ENCODE data around the gene CTPS1.

Gene CTPS1

GRCh38 chr1:41009466-41009865 lies 30.0 kb downstream of the CTPS1 start:
- H3K9ac ChIP-seq (ENCODE audit: low read depth, low read length): no peak overlapping the region
- TF ChIP-seq CTCF (IDR thresholded peaks at IDR 0.05; ENCODE audit: borderline replicate concordance, extremely low read depth, low read length, poor library complexity, severe bottlenecking) (no peak), EZH2 (IDR thresholded peaks at IDR 0.05; ENCODE audit: borderline replicate concordance, low read depth, low read length, severe bottlenecking) (no peak)
- H3K36me3 ChIP-seq (ENCODE audit: insufficient read depth, low read length): peaks cover 100% of the 10 kb centered on the region
- ATAC-seq (ENCODE audit: insufficient read depth, low read depth) (no peak), DNase-seq (no peak)
- no peaks in the 10 kb centered on the region for H3K4me1 ChIP-seq (ENCODE audit: insufficient read depth, low read length)
- peaks cover 45% of the 10 kb centered on the region for H4K20me1 ChIP-seq (ENCODE audit: insufficient read depth, low read length)
- H3K27me3 ChIP-seq (ENCODE audit: insufficient read depth, low read length, poor library complexity): no peaks in the 10 kb centered on the region
- H3K4me3 ChIP-seq (ENCODE audit: low read depth in 1 of 2, low read length in 2 of 2): no peak overlapping the region
- no peak overlapping the region for H3K4me2 ChIP-seq (ENCODE audit: insufficient read depth, low read length)
- no peak overlapping the region for H2AFZ ChIP-seq (ENCODE audit: low read depth, low read length)
- H3K79me2 ChIP-seq (ENCODE audit: insufficient read depth, low read length): peaks cover 5% of the 10 kb centered on the region
- H3K9me3 ChIP-seq (ENCODE audit: insufficient read depth, low read length, severe bottlenecking): no peaks in the 10 kb centered on the region
- H3K27ac ChIP-seq (ENCODE audit: low read length): no peak overlapping the region

GRCh38 chr1:41010345-41010744 lies 30.8 kb downstream of the CTPS1 start:
- ATAC-seq (ENCODE audit: insufficient read depth, low read depth): no peak
- H3K4me3 ChIP-seq (ENCODE audit: low read depth in 1 of 2, low read length in 2 of 2): no peak overlapping the region
- no peaks in the 10 kb centered on the region for H3K4me1 ChIP-seq (ENCODE audit: insufficient read depth, low read length)
- H4K20me1 ChIP-seq (ENCODE audit: insufficient read depth, low read length): peaks cover 48% of the 10 kb centered on the region
- DNase-seq: no peak
- H3K79me2 ChIP-seq (ENCODE audit: insufficient read depth, low read length): no peaks in the 10 kb centered on the region
- no peaks in the 10 kb centered on the region for H3K9me3 ChIP-seq (ENCODE audit: insufficient read depth, low read length, severe bottlenecking)
- no peak overlapping the region for H3K4me2 ChIP-seq (ENCODE audit: insufficient read depth, low read length)
- no peak overlapping the region for H3K27ac ChIP-seq (ENCODE audit: low read length)
- TF ChIP-seq EZH2 (IDR thresholded peaks at IDR 0.05; ENCODE audit: borderline replicate concordance, low read depth, low read length, severe bottlenecking) (no peak), CTCF (IDR thresholded peaks at IDR 0.05; ENCODE audit: borderline replicate concordance, extremely low read depth, low read length, poor library complexity, severe bottlenecking) (no peak)
- no peak overlapping the region for H3K9ac ChIP-seq (ENCODE audit: low read depth, low read length)
- H3K27me3 ChIP-seq (ENCODE audit: insufficient read depth, low read length, poor library complexity): no peaks in the 10 kb centered on the region
- no peak overlapping the region for H2AFZ ChIP-seq (ENCODE audit: low read depth, low read length)
- peaks cover 100% of the 10 kb centered on the region for H3K36me3 ChIP-seq (ENCODE audit: insufficient read depth, low read length)

GRCh38 chr1:41013024-41013423 lies 33.5 kb downstream of the CTPS1 start:
- no peaks in the 10 kb centered on the region for H3K4me1 ChIP-seq (ENCODE audit: insufficient read depth, low read length)

More at GRCh38 chr1:41013024-41013423, 33.5 kb downstream of the CTPS1 start:
- no peaks in the 10 kb centered on the region for H3K9me3 ChIP-seq (ENCODE audit: insufficient read depth, low read length, severe bottlenecking)
- H4K20me1 ChIP-seq (ENCODE audit: insufficient read depth, low read length): peaks cover 54% of the 10 kb centered on the region
- no peak for ATAC-seq (ENCODE audit: insufficient read depth, low read depth)
- H3K4me3 ChIP-seq (ENCODE audit: low read depth in 1 of 2, low read length in 2 of 2): no peak overlapping the region
- TF ChIP-seq CTCF (IDR thresholded peaks at IDR 0.05; ENCODE audit: borderline replicate concordance, extremely low read depth, low read length, poor library complexity, severe bottlenecking): no peak
- TF ChIP-seq EZH2 (IDR thresholded peaks at IDR 0.05; ENCODE audit: borderline replicate concordance, low read depth, low read length, severe bottlenecking): no peak
- H3K27ac ChIP-seq (ENCODE audit: low read length): no peak overlapping the region
- no peaks in the 10 kb centered on the region for H3K27me3 ChIP-seq (ENCODE audit: insufficient read depth, low read length, poor library complexity)
- no peaks in the 10 kb centered on the region for H3K79me2 ChIP-seq (ENCODE audit: insufficient read depth, low read length)
- H3K9ac ChIP-seq (ENCODE audit: low read depth, low read length): no peak overlapping the region
- H3K4me2 ChIP-seq (ENCODE audit: insufficient read depth, low read length): no peak overlapping the region
- no peak for DNase-seq
- H3K36me3 ChIP-seq (ENCODE audit: insufficient read depth, low read length): peaks cover 100% of the 10 kb centered on the region
- H2AFZ ChIP-seq (ENCODE audit: low read depth, low read length): no peak overlapping the region
